T-helper 1 cell (primary cell): ENCODE data around the gene ADD2.
"Not testable (repeated sequence)": the region's sequence is repeated elsewhere in the genome, so short reads cannot be mapped to it uniquely, and the experiment has no call there.

Experiments used
- DNase-seq, 5 donors: peaks; one replicate each; pipeline ENCODE4 v3.0.0-alpha.2; 2012 to 2020
- total RNA-seq, 4 donors: gene quantifications; one replicate each; lab custom pipeline; 2026; lab: John Stamatoyannopoulos, UW

The ADD2 gene
- total RNA-seq, result 0 to 2.9 (median 0.58) reads per million in 4 donors

- DNase-seq, result peak in 1 of 5 donors; percentile 71
Measured at GRCh38 chr2:70767699-70768589, at the start of gene ADD2. ADD2 (minus strand) TSS chr2:70768200; CDS start chr2:70706408, 61,792 bp downstream.

- DNase-seq, result peak in 1 of 5 donors; percentile 57
Measured at GRCh38 chr2:70817284-70817954, 49.4 kb upstream of the ADD2 start.

- DNase-seq, result no peak
Measured at GRCh38 chr2:70816726-70817125, 48.7 kb upstream of the ADD2 start.

- no peak for DNase-seq
Measured at GRCh38 chr2:70808983-70809958, 41.3 kb upstream of the ADD2 start.

GRCh38 chr2:70807828-70808118 lies 39.8 kb upstream of the ADD2 start:
- DNase-seq, result no peak

- DNase-seq, result no peak
Measured at GRCh38 chr2:70807102-70807827, 39.3 kb upstream of the ADD2 start.

GRCh38 chr2:70806620-70807019 lies 38.6 kb upstream of the ADD2 start:
- DNase-seq, result no peak

GRCh38 chr2:70806013-70806412 lies 38.0 kb upstream of the ADD2 start:
- no peak for DNase-seq

GRCh38 chr2:70801607-70802263 lies 33.7 kb upstream of the ADD2 start:
- no peak for DNase-seq

- DNase-seq, result no peak
Measured at GRCh38 chr2:70799706-70800105, 31.7 kb upstream of the ADD2 start.

GRCh38 chr2:70797996-70798395 lies 30.0 kb upstream of the ADD2 start:
- not testable (repeated sequence) for DNase-seq

- no peak for DNase-seq
Measured at GRCh38 chr2:70797506-70797905, 29.5 kb upstream of the ADD2 start.

GRCh38 chr2:70796262-70796661 lies 28.3 kb upstream of the ADD2 start:
- DNase-seq, result no peak

GRCh38 chr2:70795164-70795995 lies 27.4 kb upstream of the ADD2 start:
- no peak for DNase-seq

- no peak for DNase-seq
Measured at GRCh38 chr2:70793450-70793849, 25.4 kb upstream of the ADD2 start.

- DNase-seq, result no peak
Measured at GRCh38 chr2:70790136-70790828, 22.3 kb upstream of the ADD2 start, which contains the start of gene FIGLA. FIGLA (minus strand) TSS chr2:70790643; CDS start chr2:70790638, 5 bp downstream.

GRCh38 chr2:70789304-70790135 lies 21.5 kb upstream of the ADD2 start:
- peak in 4 of 5 donors; percentile 21 to 70 (median 34) for DNase-seq

GRCh38 chr2:70785137-70785911 lies 17.3 kb upstream of the ADD2 start:
- peak in 1 of 5 donors; percentile 45 for DNase-seq
